C4-2B (cell line): ENCODE results near the gene TNFRSF1B.

Experiments
- CTCF ChIP-seq: fragments of 450-650 bp; conservative IDR thresholded peaks from 2 replicates; pipeline ENCODE4 v1.5.1; 2017; ENCODE audit warnings: mild to moderate bottlenecking
- ZFX ChIP-seq: fragments of 450-650 bp; IDR thresholded peaks from 2 replicates; pipeline ENCODE4 v1.6.1; 2017

GRCh38 chr1:12161662-12162458, 4.9 kb upstream of the TNFRSF1B start:
- no peak for TF ChIP-seq ZFX
- no peak for TF ChIP-seq CTCF
